Testis (tissue), 3 donors: ENCODE data around the gene LBP. TPM values are rescaled to one million over a fixed set of nuclear protein-coding genes. Genes with fewer than 3 reads are reported as not detected.

Source experiments
- DNase-seq: peaks from one replicate; pipeline ENCODE4 v3.0.0-alpha.2; 2019
- H3K27ac ChIP-seq, 2 donors: fragments of 200-600 bp; sonication (generic); one replicate each; pipeline ENCODE4 v1.5.1; 2019
- H3K27me3 ChIP-seq: fragments of 200-600 bp; sonication (generic); one replicate; pipeline ENCODE4 v1.5.1; 2019
- H3K36me3 ChIP-seq: fragments of 200-600 bp; sonication (generic); one replicate; pipeline ENCODE4 v1.5.1; 2017; ENCODE audit warnings: low read depth; ENCODE audit errors: missing control alignments
- H3K4me1 ChIP-seq: fragments of 200-600 bp; sonication (generic); one replicate; pipeline ENCODE4 v1.5.1; 2019
- H3K4me3 ChIP-seq, 2 donors: fragments of 200-600 bp; sonication (generic); one replicate each; pipeline ENCODE4 v1.5.1; 2017 to 2019
- H3K9me3 ChIP-seq: fragments of 200-600 bp; sonication (generic); one replicate; pipeline ENCODE4 v1.5.1; 2017
- POLR2A ChIP-seq: fragments of 450-650 bp; IDR thresholded peaks from one replicate; pipeline ENCODE4 v1.6.1; 2017; ENCODE audit warnings: antibody characterized with exemption, mild to moderate bottlenecking, moderate library complexity
- WGBS, 2 donors: methylation state at CpG; one replicate each; pipeline ENCODE4 v1.1.5; 2018; 5-methylcytosine and 5-hydroxymethylcytosine counted together
- intact Hi-C: fragments of 100-400 bp; cut with DNase I; formaldehyde crosslinking; loops from one replicate; pipeline ENCODE4 v1.15.1; 2023; ENCODE audit warnings: low total_unique reads
- polyA plus RNA-seq: library from polyadenylated mRNA; stranded (reverse); fragments of 350-450 nt; fragmentation: Illumina TruSeq; extraction: RNeasy Lipid Tissue Mini Kit (QIAGEN cat#74804); gene quantifications from one replicate; pipeline ENCODE4 v1.2.3, GENCODE V29; 2014; ENCODE audit warnings: low read depth, low replicate concordance; ENCODE audit not compliant: insufficient read depth
- total RNA-seq, 2 donors: library from RNA; depleted of rRNA; stranded (reverse); fragments of >200 nt; gene quantifications; one replicate each; pipeline ENCODE4 v1.2.3, GENCODE V29; 2016
- TF ChIP-seq, protein P1 (sequence below), 3 experiments: fragments of 450-650 bp in 2 of 3; fragments of 200-600 bp in 1 of 3; sonication (generic) in 1 of 3; IDR thresholded peaks; one replicate each; pipeline ENCODE4 v1.5.1; 2016 to 2019; ENCODE audit warnings: antibody characterized with exemption in 3 of 3, mild to moderate bottlenecking in 2 of 3, moderate library complexity in 1 of 3

Gene LBP
- total and polyA plus RNA-seq, 3 donors from 2014 or later, result 0.87 to 1.3 (median 1.2) TPM

DNA sequence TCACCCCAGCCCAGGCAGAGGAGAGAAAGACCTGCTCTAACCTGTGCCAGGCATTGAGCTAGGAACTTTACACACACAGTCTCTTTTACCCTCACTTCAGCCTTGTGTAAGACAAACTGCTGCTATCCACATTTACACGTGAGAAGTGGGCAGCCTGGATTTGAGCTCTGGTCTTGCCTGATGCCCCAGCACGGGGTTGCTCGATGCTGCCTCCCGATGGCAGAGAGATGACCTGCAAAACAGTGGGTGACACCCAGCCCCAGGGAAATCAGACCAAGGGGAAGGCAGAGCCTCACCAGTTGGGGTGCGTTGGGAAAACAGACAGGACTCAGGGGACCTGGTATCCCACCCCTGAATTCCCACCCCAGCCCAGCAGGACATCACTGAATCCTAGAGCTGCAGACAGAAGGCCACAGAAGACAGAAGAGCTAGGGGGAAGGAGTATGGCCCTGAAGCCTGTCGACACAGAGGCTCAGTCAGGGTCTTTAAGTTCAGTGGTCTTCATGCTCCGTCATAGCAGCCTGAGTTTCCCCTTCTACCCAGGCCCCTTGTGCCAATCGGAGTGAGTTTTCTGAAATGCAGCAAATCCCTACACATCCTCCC is 41.3 kb upstream of the LBP start:
- H3K9me3 ChIP-seq, result no peaks in the 10 kb centered on the region
- H3K27ac ChIP-seq, result no peak overlapping the region
- no peak for DNase-seq
- 72 to 80% methylated on average over 7 to 8 of the region's 8 CpGs for WGBS, 2 donors
- intact Hi-C loops, result loop anchor here (10.0 kb wide), 1 partner anchor 60 kb away; no protein-coding TSS in a partner anchor
- TF ChIP-seq POLR2A, result no peak
- TF ChIP-seq, protein P1, sequence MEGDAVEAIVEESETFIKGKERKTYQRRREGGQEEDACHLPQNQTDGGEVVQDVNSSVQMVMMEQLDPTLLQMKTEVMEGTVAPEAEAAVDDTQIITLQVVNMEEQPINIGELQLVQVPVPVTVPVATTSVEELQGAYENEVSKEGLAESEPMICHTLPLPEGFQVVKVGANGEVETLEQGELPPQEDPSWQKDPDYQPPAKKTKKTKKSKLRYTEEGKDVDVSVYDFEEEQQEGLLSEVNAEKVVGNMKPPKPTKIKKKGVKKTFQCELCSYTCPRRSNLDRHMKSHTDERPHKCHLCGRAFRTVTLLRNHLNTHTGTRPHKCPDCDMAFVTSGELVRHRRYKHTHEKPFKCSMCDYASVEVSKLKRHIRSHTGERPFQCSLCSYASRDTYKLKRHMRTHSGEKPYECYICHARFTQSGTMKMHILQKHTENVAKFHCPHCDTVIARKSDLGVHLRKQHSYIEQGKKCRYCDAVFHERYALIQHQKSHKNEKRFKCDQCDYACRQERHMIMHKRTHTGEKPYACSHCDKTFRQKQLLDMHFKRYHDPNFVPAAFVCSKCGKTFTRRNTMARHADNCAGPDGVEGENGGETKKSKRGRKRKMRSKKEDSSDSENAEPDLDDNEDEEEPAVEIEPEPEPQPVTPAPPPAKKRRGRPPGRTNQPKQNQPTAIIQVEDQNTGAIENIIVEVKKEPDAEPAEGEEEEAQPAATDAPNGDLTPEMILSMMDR (IDR thresholded peaks at IDR 0.05), result peak in 2 of 3 experiments; percentile 7 to 29
- no peak overlapping the region for H3K4me3 ChIP-seq
- no peaks in the 10 kb centered on the region for H3K36me3 ChIP-seq
- H3K4me1 ChIP-seq, result peaks cover 5% of the 10 kb centered on the region
- H3K27me3 ChIP-seq, result no peaks in the 10 kb centered on the region

DNA sequence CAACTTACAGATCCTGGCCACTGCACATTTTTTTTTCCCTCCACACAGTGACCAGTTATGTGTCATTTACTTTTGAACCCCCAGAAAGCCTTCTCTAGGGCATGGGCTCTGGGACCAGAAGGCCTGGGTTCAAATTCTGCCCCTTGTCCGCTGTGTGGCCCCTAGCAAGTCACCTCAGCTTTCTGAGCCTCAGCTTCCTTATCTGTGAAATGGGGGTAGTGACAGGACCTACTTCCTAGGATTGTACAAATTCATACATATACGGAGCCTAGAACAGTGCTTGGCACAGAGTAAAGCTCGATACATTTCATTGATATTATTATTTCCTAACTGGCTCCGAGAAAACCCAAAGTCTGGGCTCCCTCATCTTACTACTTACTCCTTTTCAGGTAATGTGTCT is 40.7 kb upstream of the LBP start:
- Histone ChIP-seq H3K27me3 (no peaks in the 10 kb centered on the region), H3K36me3 (no peaks in the 10 kb centered on the region), H3K4me1 (peaks cover 5% of the 10 kb centered on the region), H3K9me3 (no peaks in the 10 kb centered on the region), H3K4me3 (no peak overlapping the region), H3K27ac (no peak overlapping the region)
- no peak for DNase-seq
- intact Hi-C loops, result loop anchor here (10.0 kb wide), 1 partner anchor 61 kb away; no protein-coding TSS in a partner anchor
- WGBS, 2 donors, result 97 to 100% methylated on average over 4 of the region's 4 CpGs
- TF ChIP-seq, protein P1 (IDR thresholded peaks at IDR 0.05), result no peak
- TF ChIP-seq POLR2A, result no peak

DNA sequence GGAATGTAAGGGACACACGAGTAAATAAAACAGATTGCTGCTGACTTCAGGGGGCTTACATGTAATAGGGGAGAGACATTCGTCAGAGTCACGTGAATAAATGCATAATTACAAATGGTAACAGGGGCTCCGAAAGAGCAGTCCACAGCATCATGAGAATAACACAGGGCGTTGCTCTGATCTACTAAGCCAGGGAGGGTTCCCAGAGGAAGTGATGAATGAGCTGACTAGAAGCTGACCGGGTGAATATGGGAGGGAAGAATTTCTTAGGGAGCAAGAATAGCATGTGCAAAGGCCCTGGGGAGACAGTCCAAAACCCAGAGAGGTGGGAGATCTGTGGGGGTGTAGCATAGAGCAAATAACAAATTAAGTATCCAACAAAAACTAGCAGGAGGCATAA is 39.9 kb upstream of the LBP start:
- Histone ChIP-seq H3K4me1 (peaks cover 5% of the 10 kb centered on the region), H3K9me3 (no peaks in the 10 kb centered on the region), H3K36me3 (no peaks in the 10 kb centered on the region), H3K4me3 (no peak overlapping the region), H3K27ac (no peak overlapping the region), H3K27me3 (no peaks in the 10 kb centered on the region)
- TF ChIP-seq, protein P1 (IDR thresholded peaks at IDR 0.05), result no peak
- no peak for TF ChIP-seq POLR2A
- no peak for DNase-seq
- 94 to 95% methylated on average over 6 of the region's 6 CpGs for whole genome bisulfite sequencing, 2 donors
- intact Hi-C loops, result loop anchor here (10.0 kb wide), 1 partner anchor 62 kb away; no protein-coding TSS in a partner anchor

DNA sequence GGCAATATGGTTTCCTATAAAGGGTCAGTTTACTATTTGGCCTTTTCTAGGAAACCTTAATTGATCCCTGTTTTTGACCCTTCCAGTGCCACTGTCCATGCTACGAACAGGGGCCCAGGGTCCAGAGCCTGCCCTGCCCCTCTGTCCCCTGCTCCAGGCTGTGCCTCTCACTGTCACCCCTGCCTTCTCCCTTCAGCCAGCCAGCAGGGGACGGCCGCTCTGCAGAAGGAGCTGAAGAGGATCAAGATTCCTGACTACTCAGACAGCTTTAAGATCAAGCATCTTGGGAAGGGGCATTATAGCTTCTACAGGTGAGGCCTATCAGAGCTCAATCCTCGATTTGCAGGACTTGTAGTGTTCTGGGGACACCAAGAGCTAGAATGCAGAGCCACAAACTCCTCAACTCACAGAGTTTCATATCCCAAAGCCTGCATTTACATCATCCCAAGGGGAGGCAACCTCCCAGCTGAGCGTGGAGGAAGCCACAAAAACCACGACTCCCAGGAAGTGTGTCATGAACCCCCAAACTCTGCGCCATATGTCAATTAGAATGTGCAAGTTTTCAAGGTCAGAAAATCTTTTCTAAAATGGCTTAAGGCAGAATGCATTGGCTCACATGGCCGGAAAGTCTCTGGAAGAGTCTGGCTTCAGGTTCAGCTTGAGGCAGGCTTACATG is 38.8 kb upstream of the LBP start:
- intact Hi-C loops, result loop anchor here (10.0 kb wide), 1 partner anchor 63 kb away; no protein-coding TSS in a partner anchor
- H3K4me1 ChIP-seq, result peaks cover 5% of the 10 kb centered on the region
- H3K9me3 ChIP-seq, result no peaks in the 10 kb centered on the region
- 85 to 89% methylated on average over 6 to 8 of the region's 8 CpGs for WGBS, 2 donors
- no peak for TF ChIP-seq POLR2A
- TF ChIP-seq, protein P1 (IDR thresholded peaks at IDR 0.05), result no peak
- no peak for DNase-seq
- H3K36me3 ChIP-seq, result no peaks in the 10 kb centered on the region
- no peak overlapping the region for H3K27ac ChIP-seq
- H3K4me3 ChIP-seq, result no peak overlapping the region
- H3K27me3 ChIP-seq, result no peaks in the 10 kb centered on the region
